Activated CD8-positive, alpha-beta memory T cell treated with anti-CD3 and anti-CD28 coated beads for 24 hours (primary cell): ENCODE measurements around the gene ORMDL1.

Experiments
- DNase-seq: peaks from one replicate; pipeline ENCODE4 v3.0.0-alpha.2; 2020

The ORMDL1 gene, protein sequence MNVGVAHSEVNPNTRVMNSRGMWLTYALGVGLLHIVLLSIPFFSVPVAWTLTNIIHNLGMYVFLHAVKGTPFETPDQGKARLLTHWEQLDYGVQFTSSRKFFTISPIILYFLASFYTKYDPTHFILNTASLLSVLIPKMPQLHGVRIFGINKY

DNA sequence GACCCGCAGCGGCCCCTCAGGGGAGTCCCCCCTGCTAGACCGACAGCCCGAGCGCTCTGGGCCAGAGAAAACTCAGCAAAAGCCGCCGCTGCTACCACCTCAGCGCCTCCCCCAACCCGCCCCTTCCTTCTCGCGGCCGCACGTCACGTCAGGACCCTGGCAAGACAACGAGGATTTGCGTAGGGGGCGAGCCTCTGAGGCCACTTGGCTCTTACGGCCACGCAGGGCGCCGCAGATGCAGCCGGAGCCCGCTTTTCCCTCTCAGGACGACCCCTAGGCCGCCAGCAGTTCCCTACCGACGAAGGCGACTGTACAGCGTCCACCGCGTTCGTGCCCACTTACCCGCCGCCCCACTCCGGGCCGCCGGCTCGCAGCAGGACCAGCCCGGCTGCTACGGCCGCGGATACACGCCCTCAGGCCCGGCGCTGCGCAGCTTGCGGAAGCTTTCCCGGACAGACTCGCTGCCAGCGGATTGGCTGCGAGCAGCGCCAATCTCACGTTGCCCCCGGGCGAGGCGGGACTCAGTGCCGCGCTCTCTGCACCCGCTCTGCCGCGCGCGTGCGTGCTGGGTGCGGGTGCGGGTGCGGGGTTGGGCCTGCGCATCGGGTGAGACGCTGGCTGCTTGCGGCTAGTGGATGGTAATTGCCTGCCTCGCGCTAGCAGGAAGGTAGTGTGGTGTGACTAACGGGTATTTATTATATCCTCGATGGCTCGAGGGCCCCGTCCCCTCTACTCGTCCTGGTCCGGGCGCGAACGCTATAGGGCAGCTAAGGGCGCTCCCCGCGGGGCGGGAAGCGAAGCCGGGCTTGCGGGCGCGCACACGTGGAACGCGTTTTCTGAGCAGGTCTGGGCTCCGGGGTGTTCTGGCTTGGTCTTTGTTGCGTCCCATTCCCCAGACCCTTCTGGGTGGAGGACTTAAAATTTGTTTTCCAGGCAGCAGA, at the start of gene ORMDL1, which contains the start of gene PMS1:
TSS of gene ORMDL1 (minus strand) at position 413 of the 941 bp plus-strand sequence. CDS start 1,744 bp downstream, outside the sequence.
TSS of gene PMS1 (plus strand) at position 524 of the 941 bp plus-strand sequence. CDS start 7,360 bp downstream, outside the sequence.
- peak; percentile 98 for DNase-seq

DNA sequence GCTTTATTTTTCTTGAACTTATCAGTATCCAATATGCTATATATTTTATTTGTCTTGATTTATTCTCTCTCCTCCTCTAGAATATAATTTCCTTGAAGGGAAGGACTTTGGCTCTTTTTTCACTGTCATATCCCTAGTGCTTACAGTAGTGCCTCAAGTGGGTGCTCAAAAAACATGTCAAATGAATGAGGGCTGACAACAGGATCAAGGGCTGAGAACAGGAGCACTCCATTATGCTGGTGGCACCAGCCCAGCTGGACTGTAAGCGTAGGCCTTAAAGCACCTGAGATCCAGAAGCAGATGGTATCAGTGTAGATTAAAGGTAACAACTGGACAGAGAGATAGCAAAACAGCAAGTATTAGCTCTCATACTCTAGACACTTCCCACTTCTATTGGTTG, 46.4 kb upstream of the ORMDL1 start:
- DNase-seq: no peak

DNA sequence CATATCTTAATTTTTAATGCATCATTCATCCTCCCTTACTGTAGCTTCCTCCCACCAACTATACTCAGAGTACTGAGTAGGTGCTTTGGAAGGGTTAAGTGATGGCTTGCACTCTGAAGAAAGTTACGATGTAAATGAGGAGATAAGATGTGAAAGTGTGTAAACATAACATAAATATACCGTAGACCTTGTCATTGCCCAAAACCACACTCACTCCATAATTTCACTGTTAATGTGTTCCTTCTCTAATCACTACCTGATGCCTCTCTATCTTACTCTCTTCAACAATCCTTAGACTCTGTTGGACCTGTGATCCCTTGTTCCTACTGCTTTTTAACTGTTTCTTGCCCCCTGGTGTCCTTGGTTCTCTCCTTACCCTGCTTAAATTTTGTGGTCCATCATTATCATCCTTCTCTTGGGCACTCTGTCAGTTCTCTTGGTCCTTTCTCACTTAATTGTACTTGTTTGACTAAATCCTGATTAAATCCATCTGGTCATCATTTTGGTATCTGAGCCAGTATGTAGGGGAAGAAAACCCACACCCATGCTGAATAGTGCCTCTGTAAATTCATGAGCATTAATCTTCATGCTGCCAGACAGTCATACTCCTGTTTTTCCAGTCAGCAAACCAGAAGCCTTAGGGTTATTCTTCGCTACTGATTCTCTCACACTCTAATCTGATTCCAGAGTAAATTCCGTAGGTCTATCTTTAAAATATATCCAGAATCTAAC, 45.1 kb upstream of the ORMDL1 start:
- no peak for DNase-seq

DNA sequence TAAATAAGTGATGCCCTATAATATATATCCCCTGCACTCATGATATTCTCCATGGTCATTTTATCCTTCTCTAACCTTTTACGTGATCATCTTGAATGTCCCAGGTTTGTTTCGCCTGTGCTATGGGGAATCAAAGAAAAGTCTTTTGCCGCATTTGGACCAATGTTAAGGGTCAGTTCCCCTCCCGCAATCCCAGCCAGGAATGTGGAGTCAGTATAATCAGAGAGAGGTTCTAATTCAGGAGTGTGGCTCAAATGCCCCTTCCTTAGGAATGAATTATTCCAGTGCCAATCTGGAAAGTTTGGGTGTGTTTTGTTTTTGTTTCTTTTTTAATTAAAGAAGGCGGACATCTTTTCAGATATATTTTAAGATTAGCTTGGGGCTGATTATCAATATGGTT, 41.9 kb upstream of the ORMDL1 start:
- DNase-seq: no peak

DNA sequence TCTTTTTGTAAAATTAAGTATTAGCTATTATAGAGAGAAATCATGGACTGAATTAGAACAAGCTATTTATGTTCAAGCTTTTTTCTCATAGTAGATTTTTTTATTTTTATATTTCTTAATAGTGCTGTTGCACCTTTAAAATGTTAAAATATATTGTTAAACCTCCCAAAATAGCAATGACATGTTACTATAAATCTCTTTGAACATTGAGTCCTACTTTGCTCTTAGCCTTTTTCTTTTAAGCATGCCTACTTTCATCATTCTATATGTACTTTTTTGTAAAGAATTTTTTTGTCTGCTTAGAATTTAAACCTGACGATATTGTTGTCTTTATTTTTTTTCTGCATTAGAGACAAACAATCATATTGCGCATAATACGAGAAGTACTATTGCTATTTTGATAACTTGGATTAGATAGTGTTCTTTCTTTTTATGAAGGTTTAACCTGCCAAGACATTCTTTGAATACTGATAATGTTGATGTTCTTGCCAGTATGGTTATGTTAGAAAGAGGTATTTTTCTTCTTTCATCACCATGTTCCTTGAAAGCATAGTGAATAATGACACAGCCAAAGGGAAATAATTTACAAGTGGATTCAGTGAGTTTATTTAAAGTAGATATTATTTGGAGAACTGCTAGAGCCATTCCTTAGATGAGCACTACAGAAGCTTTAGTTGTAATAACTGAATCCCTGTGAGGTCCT, 40.7 kb upstream of the ORMDL1 start:
- no peak for DNase-seq

DNA sequence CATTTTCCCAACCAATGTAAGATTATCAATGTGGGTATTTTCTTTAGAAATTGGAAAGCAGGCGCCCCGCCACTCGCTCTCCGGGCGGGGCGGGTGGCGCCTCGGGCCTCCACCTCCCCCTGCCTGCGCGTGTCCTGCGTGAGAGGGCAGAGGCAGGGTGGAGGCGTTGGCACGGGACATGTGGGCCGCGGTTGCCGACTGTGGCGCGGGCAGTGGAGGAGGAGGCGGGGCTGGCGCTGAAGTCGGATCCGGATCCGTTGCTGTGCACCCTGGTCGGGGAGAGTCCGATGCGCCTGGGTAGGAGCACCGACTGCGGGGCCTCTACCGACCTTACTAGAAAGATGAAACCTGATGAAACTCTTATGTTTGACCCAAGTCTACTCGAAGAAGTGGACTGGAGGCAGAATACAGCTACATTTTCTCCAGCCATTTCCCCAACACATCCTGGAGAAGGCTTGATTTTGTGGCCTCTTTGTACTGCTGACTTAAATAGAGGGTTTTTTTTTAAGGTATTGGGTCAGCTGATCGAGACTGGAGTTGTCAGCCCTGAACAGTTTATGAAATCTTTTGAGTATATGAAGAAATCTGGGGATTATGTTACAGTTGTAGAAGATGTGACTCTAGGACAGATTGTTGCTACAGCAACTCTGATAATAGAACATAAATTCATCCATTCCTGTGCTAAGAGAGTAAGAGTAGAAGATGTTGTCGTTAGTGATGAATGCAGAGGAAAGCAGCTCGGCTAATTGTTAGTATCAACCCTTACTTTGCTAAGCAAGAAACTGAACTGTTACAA, 38.0 kb upstream of the ORMDL1 start:
- no peak for DNase-seq

DNA sequence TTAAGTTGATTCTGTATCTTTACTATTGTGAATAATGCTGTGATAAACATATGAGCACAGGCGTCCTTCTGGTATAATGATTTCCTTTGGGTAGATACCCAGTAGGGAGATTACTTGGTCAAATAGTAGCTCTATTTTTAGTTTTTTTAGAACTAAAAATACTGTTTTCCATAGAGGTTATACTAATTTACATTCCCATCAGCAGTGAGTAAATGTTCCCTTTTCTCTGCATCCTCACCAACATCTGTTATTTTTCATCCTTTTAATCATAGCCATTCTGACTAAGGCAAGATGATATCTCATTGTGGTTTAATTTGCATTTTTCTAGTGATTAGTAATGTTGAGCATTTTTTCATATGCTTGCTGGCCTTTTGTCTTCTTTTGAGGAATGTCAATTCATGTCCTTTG, 35.2 kb upstream of the ORMDL1 start:
- DNase-seq: no peak

DNA sequence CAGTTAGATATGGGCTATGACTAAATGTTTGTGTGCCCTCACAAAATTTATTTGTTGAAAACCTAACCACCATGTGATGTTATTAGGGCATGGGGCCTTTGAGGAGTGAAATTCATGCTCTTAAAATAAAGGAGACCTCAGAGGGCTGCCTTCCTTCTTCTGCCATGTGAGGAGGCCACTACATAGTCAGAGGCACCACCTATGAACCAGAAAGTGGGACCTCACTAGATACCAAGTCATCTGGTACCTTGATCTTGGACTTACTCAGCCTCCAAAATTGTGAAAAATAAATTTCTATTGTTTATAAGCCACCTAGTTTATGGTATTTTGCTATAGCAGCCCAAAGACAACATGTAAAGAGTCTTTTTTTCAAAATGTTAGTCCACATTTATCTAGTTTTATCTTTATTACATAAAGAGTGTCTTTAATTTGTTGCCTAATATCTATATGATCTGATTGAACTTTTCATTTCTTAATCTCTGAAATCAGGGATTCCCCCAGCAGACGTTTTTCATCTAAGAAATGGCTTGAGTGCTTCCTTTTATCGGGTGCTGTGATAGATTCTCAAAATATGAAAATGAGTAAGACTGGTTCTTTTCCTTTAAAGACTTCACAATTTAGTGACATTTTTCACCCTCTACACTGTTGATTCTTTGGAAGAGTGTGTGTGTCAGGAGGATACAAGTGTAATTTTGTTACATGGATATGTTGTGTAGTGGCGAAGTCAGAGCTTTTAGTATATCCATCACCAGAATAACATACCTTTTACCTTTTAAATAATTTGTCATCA, 34.3 kb upstream of the ORMDL1 start:
- DNase-seq: no peak

DNA sequence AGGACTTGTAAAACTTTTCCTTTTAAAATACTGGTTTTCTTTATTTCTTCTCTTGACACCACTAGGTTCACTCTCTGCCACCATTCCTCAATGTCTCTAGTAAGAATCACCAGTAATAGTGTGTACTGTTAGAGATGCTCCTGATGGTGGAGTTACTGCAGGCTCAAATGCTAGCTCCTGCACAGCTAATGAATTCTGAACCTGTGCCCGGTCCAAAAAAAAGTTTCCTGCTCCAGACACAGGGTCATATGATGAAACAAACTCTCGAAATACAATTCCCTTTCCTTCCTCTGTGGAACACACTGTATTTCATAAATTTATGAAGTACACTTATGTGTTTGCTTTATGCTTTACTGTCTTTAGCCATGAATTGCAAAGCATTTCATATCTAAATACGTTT, 19.3 kb upstream of the ORMDL1 start:
- no peak for DNase-seq

DNA sequence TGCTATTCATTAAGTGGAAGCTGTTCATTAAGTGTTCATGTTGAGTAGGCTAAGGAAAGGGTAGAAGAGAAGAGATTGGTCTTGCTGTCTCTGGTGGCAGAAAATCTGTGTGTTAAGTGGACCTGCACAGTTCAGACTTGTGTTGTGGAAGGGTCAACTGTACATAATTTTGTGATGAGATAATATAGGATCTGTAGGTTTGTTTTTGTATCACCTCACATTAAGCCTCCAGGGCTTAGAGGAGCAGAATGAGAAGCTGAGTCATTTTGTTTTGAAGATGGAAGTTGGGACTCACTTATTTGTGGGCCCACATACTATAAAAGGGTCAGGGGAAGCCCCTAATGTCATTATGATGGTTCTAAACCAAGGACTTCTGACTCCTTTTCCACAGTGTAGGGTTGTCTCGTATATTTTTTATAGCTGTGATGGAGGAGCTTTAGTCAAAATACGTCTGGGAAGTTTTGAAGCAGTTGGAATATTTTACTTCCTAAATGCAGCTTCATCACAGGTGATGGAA, 18.3 kb upstream of the ORMDL1 start:
- DNase-seq: no peak

DNA sequence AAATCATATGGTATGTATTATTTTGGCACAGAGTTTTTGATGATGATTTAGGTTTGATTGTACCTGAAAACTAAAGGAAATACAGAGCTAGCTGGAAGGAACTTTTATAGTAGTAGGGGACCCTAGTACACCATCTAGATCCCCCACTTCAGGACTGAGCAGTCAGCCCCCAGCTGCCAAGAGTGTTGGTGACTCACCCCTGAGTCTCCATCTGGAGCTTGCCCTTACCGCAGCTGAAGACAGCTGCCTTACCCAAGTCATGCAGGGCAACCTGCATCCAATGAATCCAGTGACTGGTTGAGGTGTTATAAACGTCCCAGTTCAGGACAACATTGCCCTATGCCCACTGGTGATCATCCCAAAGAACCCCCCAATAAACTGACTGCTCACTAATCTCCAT, 15.4 kb upstream of the ORMDL1 start:
- DNase-seq: no peak

DNA sequence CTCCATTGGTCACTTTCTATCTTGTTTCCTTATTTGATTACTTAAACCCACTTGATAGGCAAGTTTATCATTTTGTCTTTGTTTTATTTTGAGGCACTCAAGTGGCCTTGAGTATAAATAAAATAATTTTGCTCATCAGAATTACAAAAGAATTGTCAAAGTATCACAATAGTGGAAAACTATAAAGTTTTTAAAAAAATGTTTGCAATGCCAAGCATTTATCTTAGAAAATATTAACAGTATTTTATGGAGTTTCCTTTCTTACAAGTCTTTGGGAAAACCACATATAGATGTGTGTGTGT, 14.8 kb upstream of the ORMDL1 start:
- DNase-seq: no peak

DNA sequence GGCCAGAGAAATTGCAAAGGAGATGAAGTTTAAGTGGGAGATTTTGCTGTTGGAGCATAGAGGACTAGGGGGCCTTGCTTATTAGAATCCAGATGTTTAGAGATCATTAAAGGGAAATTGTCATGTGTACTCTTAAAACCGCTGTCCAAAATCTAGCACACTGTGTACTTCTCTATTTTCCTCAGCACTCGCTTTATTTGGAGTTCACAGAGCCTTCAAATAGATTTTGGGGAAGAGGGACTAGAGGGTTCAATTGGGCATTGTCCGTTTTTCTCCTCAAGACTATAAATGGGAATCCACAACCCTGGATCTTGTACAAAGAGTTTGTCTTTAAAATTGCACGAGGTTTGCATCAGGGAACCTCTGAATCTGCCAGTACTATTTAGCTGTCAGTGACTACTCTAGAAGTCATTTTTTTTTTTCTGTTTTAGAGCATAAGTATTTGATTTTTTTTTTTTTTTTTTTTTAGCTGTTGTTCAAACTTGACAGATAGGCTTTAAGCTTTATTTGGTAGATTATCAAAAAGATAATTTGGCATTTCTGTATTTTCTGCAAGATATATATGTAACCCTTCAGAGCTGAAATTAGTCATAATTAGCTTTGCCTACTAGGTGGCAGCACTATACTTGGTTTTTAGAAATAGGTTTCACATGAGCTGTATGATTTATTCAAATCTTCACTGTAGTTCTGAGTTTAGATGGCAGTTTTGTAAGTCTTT, 14.3 kb upstream of the ORMDL1 start:
- no peak for DNase-seq

DNA sequence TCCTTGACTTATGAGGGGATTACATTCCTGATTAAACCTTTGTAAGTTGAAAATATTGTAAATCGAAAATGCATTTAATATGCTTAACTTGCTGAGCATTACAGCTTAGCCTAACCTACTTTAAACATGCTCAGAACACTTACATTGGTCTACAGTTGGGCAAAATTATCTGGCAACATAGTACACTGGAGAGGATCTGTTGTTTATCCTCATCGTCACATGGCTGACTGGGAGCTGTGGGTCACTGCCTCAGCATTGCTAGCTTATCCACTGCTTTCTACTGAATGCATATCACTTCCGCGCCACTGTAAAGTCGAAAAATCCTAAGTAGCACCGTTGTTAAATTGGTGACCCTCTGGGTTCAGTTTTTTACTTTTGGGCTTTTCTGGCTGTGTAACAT, 13.8 kb upstream of the ORMDL1 start:
- no peak for DNase-seq

DNA sequence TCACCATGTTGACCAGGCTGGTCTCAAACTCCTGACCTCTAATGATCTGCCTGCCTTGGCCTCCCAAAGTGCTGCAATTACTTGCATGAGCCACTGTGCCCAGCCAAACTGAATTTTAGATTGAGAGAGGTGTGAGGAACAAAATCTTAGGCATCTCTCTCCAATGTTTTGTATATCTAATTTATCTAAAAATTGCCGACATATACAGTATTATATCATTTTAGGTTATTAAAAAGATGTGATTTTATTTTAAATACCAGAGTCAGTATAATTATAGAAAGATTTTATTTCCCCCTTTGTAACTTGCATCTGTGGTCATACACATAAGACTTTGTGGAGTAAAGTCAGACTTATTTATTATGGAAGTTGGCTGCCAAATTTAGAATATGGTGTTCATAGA, 10.2 kb upstream of the ORMDL1 start:
- no peak for DNase-seq

DNA sequence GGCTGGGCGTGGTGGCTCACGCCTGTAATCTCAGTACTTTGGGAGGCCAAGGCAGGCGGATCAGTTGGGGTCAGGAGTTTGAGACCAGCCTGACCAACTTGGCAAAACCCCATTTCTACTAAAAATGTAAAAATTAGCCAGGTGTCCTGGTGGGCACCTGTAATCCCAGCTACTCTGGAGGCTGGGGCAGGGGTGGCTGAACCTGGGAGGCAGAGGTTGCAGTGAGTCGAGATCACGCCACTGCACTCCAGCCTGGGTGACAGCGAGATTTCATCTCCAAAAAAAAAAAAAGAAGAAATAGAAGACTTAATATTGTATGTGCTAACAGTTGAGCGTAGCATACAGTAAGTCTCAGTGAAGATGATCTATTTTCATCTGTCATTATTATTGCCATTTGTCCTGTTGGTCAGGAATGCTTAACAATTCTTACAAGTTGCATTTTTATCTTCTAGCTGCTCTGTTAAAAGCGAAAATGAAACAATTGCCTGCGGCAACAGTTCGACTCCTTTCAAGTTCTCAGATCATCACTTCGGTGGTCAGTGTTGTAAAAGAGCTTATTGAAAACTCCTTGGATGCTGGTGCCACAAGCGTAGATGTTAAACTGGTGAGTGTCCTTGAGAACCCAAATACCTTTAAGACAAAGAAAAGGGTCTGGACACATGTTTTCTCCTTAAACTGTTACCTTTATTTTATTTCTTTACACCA, 7.4 kb upstream of the ORMDL1 start:
- no peak for DNase-seq

DNA sequence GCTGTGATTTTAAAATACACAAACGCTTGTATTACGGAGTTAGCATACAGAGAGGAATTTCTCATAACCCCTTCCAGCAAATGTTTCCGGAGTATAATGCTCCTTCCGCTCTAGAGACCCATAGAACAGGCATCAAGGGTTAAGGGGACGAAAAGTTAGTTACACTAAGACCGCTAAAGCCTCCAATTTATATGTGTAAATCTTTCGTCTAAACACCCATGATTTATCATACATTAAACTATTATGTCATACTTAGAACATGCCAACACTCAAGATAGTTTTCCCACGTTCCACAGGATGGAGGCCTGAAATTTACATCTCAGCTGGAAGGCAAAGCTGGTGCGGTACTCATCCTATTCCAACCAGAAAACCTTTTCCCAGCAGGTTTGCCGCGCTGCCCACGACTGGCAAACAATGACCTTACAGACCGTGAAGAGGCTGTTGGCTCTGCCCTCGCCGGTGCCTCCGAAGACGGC, 650 bp downstream of the ORMDL1 start:
- no peak for DNase-seq

DNA sequence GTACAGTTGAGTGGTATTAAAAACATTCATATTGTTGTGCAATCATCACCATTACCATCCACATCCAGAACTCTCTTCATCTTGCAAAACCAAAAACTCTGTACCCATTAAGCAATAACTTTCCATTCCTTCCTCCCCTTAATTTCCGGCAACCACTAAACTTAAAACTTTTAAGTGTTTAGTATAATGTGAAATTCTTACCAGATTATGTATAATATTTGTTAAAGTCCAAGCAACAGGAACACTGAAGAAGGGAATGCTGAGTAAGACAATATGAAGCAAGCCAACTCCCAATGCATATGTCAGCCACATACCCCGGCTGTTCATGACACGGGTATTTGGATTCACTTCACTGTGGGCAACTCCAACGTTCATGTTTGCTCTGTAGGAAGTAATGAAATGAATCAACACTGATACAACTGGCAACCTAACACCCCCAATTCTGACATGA, 1.9 kb downstream of the ORMDL1 start:
- no peak for DNase-seq

DNA sequence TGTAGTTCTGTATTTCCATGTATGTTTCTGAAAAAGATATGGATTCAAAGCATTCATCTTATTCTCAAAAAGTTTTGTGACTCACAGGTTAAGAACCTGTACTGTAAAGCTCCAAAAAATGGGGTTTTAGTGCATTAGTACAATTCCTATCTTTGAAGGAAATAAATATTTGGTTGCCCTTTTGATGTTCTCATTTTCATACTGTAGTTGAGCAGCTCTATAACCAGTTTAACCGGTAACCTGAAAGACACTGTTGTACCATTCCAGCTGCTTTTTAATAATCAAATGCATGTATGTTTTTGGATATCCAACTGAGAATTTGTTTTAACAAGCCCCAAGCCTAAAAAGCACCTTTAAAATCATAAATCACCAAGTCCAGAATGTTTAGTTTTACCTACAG, 11.9 kb downstream of the ORMDL1 start:
- no peak for DNase-seq
